Ramos (cell line): Measurements from ENCODE around the gene FAM171A1.
"Not testable (repeated sequence)": the region's sequence is repeated elsewhere in the genome, so short reads cannot be mapped to it uniquely, and the experiment has no call there.

ENCODE experiments used
- in situ Hi-C: fragments of 300-500 bp; cut with MboI; formaldehyde crosslinking; loops from one replicate; pipeline ENCODE4 v1.14.3; 2022; ENCODE audit warnings: low sequenced_read_pairs; ENCODE audit not compliant: unreplicated experiment

The FAM171A1 gene

DNA sequence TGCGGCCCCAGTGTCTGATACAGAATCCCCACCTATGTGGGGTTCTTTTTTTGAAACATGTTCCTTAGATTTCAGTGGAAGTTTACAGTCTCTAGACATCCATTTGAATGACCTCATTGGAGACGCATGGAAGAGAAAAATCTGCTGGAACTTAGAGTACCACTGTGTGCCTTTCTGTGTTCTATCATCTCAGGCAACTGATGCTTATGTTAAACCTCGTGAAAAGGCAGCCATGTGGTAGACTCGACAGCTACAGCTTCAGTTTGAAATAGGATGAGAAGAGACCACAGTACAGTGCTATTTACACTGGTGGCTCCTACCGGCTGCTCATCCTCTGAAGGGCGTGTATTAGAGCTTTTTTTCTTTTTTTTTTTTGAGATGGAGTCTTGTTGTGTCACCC, 74.4 kb downstream of the FAM171A1 start:
- in situ Hi-C loops, result no loop called here

DNA sequence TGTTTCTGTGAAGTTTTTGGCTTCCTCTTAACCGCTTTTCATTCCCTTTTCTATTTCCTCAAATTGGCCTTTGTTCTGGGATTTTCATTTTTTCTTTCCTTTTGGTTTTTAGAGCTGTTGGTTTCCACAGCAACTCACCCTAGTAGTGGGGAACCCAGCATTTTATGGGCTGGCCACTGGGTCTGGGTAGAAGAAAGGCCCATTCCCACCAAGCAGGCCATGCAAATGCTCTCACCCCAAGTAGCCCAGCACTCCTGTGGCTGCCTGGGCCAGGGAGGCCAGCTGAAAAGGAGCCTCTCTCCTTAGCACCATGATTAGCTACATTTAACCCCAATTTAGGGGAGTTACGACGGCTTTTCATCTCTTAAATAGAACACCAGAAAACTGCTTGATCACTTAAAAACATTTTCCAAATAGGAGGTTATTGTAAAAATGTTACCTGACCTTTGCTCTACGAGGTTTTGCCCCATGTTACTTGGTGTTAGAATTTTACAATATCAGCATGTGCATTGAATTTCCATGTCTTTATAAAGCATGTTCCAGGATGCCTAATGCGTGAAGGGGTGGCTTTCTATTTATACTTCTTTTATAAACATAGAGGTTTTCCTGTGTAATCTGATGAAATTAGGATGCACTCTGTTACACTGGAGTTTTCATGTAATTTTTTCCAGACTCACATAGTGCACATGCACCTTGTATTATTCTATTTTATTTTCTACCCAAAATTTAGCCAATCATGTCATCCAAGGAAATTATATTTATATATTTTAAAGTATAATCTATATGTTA, 75.4 kb downstream of the FAM171A1 start:
- in situ Hi-C loops, result no loop called here

- in situ Hi-C loops, result no loop called here
Observed at GRCh38 chr10:15293862-15294842, 76.9 kb downstream of the FAM171A1 start.

DNA sequence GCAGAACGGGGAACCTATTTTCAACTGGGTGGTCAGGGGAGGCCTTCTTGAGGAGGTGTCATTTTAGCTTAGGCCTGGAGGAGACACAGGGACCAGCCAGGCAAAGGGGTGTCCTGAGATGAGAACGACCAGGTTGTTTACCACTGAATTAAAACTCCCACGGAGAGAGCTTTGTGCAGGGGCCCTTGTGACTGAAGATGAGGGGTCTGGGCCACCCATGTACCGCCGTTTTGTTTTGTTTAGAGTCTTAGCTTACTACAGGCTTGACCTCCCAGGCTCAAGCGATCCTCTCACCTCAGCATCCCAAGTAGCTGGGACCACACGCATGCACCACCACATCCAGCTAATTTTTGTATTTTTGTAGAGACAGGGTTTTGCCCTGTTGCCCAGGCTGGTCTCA, 80.4 kb downstream of the FAM171A1 start:
- in situ Hi-C loops, result no loop called here

DNA sequence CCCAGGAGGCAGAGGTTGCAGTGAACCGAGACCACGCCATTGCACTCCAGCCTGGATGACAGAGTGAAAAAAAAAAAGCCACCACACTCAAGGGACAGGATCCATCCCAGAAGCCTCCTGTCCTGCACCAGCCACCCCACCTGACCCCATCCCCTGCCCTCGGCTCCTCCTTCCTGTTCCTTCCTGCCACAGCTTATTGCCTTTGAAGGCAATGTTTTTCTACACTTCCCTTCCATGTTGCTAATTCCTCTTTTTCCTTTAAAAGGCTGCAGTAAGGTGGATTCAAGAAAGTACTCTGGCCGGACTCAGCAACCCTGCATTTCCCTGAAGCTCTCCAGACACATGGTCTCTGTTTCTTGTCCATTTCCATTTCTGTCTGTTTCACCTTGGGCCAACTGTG, 80.9 kb downstream of the FAM171A1 start:
- in situ Hi-C loops, result no loop called here

DNA sequence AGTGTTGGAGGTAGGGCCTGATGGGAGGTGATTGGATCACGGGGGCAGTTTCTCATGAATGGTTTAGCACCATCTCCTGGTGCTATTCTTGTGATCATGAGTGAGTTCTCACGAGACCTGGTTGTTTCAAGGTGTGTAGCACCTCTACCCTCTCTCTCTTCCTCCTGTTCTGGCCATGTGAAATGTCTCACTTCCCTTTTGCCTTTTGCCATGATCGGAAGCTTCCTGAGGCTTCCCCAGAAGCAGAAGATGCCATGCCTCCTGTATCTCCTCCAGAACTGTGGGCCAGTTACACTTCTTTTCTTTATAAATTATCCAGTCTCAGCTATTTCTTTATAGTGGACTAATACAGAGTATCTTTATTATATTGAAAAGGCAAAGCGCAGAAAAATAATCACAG, 90.1 kb downstream of the FAM171A1 start:
- in situ Hi-C loops, result no loop called here

GRCh38 chr10:15280462-15280861, 90.6 kb downstream of the FAM171A1 start:
- in situ Hi-C loops, result no loop called here

- in situ Hi-C loops, result no loop called here
Observed at GRCh38 chr10:15279236-15279635, 91.9 kb downstream of the FAM171A1 start.

- in situ Hi-C loops, result no loop called here
Observed at GRCh38 chr10:15278786-15279185, 92.3 kb downstream of the FAM171A1 start.

DNA sequence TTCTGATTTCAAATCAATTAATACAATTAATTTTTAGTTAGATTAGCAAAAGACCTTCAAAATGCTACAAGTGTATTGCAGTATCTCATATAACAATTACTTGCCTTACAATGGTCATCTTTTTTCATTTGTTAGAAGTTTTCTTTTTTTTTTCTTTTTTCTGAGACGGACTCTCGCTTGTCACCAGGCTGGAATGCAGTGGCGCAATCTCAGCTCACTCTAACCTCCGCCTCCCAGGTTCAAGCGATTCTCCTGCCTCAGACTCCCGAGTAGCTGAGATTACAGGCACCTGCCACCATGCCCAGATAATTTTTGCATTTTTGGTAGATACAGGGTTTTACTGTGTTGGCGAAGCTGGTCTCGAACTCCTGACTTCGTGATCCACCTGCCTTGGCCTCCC, 95.0 kb downstream of the FAM171A1 start:
- in situ Hi-C loops, result not testable (repeated sequence)

DNA sequence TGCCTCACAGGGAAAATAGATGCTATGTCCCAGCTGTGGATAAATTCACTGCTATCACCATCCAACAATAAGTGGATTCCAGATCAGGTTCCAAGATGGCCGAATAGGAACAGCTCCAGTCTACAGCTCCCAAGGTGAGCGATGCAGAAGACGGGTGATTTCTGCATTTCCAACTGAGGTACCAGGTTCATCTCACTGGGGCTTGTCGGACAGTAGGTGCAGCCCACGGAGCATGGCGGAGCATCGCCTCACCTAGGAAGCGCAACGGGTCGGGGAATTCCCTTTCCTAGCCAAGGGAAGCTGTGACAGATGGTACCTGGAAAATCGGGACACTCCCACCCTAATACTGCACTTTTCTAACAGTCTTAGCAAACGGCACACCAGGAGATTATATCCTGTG, 101.3 kb downstream of the FAM171A1 start:
- in situ Hi-C loops, result not testable (repeated sequence)

DNA sequence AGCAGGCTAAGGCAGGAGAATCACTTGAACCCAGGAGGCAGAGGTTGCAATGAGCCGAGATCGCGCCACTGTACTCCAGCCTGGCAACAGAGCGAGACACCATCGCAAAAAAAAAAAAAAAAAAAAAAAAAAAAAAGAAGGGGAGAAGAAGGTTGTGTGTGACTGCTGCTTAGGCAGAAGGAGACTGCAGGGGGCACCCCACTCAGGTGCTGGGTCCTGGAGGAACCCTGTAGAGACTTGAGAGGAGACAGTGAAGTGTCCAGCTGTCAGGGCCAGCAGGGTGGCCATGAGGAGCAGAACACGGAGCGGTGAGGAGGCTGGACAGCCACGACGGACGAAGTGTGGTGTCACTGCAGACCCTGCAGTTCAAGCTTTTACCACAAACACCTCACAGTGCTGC, 103.6 kb downstream of the FAM171A1 start:
- in situ Hi-C loops, result no loop called here

DNA sequence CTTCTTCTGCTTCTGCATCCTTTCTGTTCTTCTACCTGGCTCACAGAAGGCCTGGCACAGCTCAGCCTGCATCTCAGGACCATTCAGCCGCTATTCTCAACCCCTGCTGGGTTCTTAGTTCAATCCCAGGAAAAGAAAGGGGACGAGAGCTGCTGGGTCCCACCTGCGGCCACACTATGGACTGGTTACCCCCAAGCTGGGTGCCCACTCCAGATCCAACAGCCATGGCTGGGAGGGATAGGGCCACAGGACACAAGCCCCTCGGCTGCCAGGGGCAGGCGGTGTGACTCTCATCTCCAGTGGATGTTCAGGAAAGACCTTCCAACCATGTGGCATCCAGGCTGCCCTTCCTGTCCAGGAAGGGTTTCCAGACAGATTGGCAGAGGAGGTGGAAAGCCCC, 105.0 kb downstream of the FAM171A1 start:
- in situ Hi-C loops, result no loop called here

DNA sequence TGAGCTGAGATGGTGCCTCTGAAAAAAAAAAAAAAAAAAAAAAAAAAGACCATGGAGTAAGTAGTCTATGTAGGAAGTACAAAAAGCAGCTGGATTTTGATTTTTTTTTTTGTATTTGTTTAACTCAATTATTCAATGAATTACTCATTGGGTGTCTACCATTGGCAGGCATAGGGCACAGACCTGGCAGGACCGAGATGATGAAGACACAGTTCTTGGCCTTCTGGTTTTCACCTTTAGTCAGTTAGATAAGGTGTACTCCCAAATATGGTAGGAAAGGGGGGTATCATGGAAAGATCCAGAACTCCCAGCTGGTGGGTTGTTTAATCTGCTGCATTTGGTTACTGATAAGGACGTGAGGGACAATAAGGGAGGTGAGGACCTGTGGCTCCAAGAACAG, 105.5 kb downstream of the FAM171A1 start:
- in situ Hi-C loops, result no loop called here

- in situ Hi-C loops, result no loop called here
Observed at GRCh38 chr10:15265056-15265455, 106.0 kb downstream of the FAM171A1 start.

GRCh38 chr10:15263657-15264323, 107.3 kb downstream of the FAM171A1 start:
- in situ Hi-C loops, result no loop called here

DNA sequence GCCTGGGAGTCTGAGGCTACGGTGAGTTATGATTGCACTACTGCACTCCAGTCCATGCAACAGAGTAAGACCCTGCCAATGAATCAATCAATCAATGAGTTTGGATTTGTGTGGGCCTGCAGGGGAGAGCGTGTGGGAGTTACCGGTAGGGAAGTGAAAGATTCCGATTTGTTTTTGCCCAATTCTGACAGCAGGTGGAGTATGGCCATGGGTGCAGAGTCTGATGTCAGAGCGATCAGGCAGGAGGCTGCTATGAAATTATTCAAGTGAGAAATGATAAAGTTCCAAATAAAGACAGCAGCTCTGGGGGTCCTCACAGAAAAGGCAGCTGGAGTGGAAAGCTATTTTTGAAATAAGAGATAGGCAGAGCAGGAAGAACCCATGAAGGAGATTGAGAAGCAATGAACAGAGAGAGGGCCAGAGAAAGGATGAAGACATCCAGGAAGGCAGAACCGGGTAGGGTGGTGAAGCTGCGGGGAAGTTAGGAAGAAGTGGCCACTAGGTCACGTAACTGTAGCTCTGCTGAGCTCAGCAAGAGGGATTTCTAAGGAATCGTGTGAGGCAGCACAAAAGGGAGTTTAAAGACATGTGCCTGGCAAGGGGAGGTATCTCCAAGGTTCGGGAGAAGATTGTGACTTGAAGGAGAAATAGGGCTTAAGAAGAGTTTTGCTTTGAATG, 108.9 kb downstream of the FAM171A1 start:
- in situ Hi-C loops, result no loop called here

- in situ Hi-C loops, result no loop called here
Observed at GRCh38 chr10:15259136-15259535, 112.0 kb downstream of the FAM171A1 start.

DNA sequence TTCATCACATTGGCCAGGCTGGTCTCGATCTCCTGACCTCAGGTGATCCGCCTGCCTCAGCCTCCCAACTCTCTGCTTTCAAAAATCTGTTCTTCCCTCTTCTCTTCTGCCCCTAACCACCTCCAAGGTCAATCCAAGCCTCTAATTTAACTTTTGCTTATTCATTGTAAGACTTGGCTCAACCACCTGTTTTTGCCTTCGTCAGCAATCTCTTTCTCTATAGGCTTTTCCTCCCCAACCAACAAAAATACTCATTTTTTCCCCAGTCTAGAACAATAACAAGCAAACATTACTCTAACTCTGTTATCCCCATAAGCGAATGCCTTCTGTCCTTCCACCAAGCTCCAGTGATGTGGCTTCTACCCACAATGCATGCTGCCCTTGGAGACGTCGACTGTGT, 112.8 kb downstream of the FAM171A1 start:
- in situ Hi-C loops, result no loop called here

DNA sequence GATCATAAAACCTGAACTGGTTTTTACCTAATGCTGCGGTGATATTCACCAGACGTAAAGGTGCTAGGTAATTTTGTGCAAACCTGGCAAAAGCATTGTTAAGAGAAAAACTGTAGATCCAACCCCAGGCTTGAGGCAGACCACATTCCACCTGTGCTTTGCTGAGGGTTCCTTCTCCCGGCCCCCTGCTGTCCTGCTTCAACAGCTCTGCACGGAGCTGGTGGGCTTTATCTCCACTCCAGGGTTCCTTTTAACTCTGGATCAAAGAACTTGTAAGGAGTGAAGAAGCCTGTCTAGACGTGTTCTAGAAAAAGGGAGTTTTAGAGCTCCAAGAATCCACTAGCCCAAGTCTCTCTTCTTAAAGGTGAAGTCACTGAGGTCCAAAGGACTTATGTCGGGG, 115.1 kb downstream of the FAM171A1 start:
- in situ Hi-C loops, result no loop called here
